GM18502 (cell line): ENCODE results near the gene ARHGAP21.
"Not testable (repeated sequence)": the region's sequence is repeated elsewhere in the genome, so short reads cannot be mapped to it uniquely, and the experiment has no call there.

Source experiments
- ATAC-seq: cut with Tn5 transposase; IDR thresholded peaks from one replicate; pipeline ENCODE4 v1.9.1; 2021; ENCODE audit warnings: mild to moderate bottlenecking; ENCODE audit not compliant: unreplicated experiment, poor library complexity

ARHGAP21 gene

GRCh38 chr10:24690961-24691512, 32.6 kb downstream of the ARHGAP21 start:
- no peak for ATAC-seq

GRCh38 chr10:24685958-24686540, 37.6 kb downstream of the ARHGAP21 start:
- ATAC-seq: no peak

GRCh38 chr10:24683554-24683953, 40.1 kb downstream of the ARHGAP21 start:
- no peak for ATAC-seq

GRCh38 chr10:24681572-24682088, 42.1 kb downstream of the ARHGAP21 start:
- ATAC-seq: no peak

- no peak for ATAC-seq
Observed at GRCh38 chr10:24680647-24681524, 42.8 kb downstream of the ARHGAP21 start.

GRCh38 chr10:24678757-24679156, 44.9 kb downstream of the ARHGAP21 start:
- no peak for ATAC-seq

- ATAC-seq: peak; percentile 51
Observed at GRCh38 chr10:24674892-24675632, 48.6 kb downstream of the ARHGAP21 start.

DNA sequence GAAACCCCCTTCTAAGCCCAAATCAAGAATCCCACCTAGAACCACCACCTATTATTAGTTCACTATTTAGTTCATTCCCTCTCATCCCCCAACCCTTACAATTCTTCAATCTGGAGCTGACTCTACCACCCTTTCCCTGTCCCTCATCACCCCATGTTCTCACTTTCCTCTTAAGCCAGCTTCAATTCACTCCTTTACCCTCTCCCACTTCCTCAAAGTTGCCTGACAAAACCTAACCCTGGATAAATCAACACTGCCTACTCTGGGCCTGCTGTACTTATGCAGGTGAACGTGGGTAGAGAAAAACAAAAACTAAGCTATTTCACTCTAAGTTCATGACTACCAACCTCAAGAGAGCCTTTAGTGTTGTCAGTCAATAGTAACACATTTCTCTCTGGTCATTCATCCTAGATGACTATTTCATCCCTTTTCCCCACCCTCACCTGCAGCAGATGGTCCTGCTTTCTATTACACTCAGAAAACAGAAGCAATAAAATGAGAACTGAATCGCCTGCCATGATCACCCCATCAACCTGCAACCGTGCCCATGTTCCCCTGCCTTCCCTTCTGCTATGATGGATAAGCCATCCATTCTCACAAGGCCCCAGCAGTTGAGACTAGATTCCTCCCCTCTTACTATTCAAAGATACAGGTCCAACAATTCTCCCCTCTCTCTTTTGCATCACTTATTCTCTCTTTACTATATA, 52.6 kb downstream of the ARHGAP21 start:
- ATAC-seq: no peak

DNA sequence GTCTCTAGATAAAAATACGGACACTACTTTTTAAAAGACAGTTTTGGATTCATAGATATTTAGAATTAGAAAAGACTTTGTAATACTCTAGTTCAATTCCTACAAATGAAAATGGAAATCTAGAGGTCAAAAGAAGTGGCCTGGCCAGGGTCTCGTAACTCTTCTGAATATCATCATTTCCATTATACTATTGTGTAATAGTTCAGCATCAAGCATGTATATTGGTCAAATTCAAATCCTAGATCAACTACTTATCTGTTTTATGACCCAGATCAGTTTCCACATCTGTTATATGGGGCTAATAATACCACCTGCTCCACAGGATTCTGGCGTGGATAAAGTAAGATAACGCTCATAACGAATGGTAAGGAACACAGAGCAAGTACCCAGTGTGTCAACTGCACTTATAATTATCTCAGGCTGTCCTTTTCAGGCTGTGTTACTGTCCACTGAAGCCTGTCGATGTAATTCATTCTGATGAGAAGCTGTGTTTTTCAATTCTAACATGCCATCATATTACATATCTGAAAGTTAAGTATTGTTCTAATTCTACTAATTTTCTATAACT, 54.3 kb downstream of the ARHGAP21 start:
- no peak for ATAC-seq

GRCh38 chr10:24668247-24668646, 55.4 kb downstream of the ARHGAP21 start:
- ATAC-seq: no peak

- no peak for ATAC-seq
Observed at GRCh38 chr10:24664991-24665390, 58.7 kb downstream of the ARHGAP21 start.

DNA sequence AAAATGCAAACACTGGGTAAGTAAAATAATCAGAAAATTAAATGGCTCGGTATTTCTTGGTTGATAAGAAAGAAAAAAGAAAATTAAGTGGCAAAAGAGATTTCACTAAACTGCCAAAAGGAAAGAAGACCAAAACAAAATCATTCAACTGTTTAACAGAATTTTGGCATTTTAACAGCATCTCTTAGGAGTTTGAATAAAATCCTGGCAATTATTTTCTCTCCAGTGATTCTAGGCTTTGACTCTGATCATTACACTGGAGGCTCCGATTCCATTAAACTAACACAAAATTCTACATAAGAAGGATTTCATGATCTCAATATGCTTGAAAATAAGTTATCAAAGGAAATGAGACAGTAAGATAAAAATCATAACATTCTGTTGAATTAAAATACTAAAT, 62.3 kb downstream of the ARHGAP21 start:
- ATAC-seq: no peak

DNA sequence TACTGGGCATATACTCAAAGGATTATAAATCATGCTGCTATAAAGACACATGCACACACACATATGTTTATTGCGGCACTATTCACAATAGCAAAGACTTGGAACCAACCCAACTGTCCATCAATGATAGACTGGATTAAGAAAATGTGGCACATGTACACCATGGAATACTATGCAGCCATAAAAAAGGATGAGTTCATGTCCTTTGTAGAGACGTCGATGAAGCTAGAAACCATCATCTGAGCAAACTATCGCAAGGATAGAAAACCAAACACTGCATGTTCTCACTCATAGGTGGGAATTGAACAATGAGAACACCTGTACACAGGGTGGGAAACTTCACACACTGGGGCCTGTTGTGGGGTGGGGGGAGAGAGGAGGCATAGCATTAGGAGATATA, 65.4 kb downstream of the ARHGAP21 start:
- not testable (repeated sequence) for ATAC-seq

DNA sequence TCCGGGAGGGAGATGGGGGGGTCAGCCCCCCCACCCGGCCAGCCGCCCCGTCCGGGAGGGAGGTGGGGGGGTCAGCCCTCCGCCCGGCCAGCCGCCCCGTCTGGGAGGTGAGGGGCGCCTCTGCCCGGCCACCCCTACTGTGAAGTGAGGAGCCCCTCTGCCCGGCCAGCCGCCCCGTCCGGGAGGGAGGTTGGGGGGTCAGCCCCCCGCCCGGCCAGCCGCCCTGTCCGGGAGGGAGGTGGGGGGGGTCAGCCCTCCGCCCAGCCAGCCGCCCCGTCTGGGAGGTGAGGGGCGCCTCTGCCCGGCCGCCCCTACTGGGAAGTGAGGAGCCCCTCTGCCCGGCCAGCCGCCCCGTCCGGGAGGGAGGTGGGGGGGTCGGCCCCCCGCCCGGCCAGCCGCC, 67.4 kb downstream of the ARHGAP21 start:
- ATAC-seq: not testable (repeated sequence)

DNA sequence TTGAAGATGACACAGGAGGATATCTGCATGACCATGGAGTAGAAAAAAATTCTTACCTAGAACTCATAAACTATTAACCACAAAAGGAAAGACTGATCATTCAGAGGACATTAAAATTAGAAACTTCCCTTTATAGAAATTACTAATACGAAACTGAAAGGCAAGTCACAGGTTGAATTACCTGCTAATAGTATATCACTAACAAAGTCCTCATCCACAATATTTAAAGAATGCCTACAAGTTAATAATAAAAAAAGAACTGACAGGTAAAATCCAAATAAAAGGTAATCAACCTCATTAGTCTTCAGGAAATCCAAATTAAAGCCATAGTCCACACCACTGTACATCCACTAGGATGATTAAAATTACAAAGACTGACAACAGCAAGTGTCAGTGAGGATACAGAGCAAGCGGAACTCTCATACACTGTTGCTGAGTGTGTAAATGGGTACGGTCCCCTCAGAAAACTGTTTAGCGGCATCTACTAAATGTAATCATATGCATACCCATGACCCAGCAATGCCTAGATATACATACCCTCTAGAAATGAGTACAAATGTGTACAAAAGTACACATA, 71.2 kb downstream of the ARHGAP21 start:
- peak; percentile 83 for ATAC-seq

GRCh38 chr10:24651923-24652322, 71.8 kb downstream of the ARHGAP21 start:
- peak; percentile 21 for ATAC-seq

DNA sequence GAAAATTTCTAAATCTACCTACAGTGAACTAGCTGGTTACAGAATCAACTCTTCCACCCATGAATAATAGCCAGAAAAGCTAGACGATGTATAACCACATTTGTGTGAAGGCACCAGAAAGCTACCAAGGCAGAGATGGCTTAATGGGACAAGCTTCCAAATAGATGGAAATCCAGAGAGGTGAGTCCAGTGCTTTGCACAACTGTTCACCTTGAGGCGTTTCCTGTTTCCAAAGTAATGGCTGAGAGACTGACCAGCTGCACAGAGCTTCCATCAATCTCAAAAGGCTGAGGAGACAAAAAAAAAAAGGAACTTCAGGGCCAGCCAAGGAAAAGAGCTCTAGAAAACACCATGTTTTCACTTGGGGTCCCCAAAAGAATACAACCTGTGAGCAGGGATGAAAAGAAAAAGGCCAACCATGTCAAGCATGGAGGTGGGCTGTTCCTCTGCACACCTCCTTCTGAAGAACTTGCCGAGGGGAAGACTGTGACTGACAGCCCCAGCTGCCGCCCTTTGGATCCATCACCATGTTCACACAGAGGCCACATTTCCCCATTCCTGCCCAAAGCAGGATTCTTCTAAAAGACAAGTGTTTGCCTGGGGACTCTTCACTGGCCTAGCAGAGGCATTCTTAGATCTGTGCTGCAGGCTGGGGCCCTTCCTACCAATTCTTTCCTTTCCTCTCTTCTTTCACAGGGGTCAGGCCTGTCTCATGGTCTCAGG, 72.9 kb downstream of the ARHGAP21 start:
- ATAC-seq: no peak

DNA sequence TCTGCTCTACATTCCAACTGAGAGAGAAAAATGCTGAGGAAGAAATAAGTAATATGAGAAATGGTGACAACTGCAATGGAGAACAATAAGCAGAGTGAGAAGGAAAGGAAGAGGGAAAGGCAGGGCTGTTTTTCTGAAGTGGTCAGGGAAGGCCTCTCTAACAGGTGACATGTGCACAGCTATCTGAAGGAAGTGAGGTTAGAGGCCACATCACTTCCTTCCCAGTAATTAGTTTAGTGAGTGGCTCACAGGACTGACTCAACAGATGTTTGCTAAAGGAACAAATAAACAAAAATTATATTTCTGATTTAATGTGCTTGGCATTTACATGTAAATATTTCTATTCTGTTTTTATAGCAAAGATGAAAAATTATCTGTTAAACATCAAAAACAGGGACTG, 77.9 kb downstream of the ARHGAP21 start:
- no peak for ATAC-seq

GRCh38 chr10:24645022-24645421, 78.7 kb downstream of the ARHGAP21 start:
- no peak for ATAC-seq
